Kidney epithelial cell (primary cell): Measurements from ENCODE around the gene BANK1. TPM values are rescaled to one million over a fixed set of nuclear protein-coding genes. Genes with fewer than 3 reads are reported as not detected.

Experiments
- DNase-seq: peaks from one replicate; pipeline ENCODE4 v3.0.0-alpha.2; 2010; ENCODE audit warnings: low read depth
- H3K27me3 ChIP-seq: 2 replicates; pipeline ENCODE4 v1.6.0; 2011; ENCODE audit warnings: low read length; ENCODE audit not compliant: control insufficient read depth, insufficient read depth
- H3K36me3 ChIP-seq: 2 replicates; pipeline ENCODE4 v1.5.1; 2011; ENCODE audit warnings: low read length; ENCODE audit not compliant: control insufficient read depth, insufficient read depth
- H3K4me3 ChIP-seq: 2 replicates; pipeline ENCODE4 v1.5.1; 2011; ENCODE audit warnings: low read depth, mild to moderate bottlenecking, control low read depth, low read length
- total RNA-seq: library from RNA; depleted of rRNA; stranded (reverse); fragments of >200 nt; gene quantifications from 2 replicates; pipeline ENCODE4 v1.2.3, GENCODE V29; 2015
- TF ChIP-seq, protein P1 (sequence below): IDR thresholded peaks from 2 replicates; pipeline ENCODE4 v1.5.1; 2011; ENCODE audit warnings: mild to moderate bottlenecking, moderate library complexity, low read length, control low read depth, inconsistent platforms; ENCODE audit not compliant: insufficient read depth, poor library complexity, severe bottlenecking

The BANK1 gene
- total RNA-seq, 1 donor from 2014 or later, result 1.8 TPM

DNA sequence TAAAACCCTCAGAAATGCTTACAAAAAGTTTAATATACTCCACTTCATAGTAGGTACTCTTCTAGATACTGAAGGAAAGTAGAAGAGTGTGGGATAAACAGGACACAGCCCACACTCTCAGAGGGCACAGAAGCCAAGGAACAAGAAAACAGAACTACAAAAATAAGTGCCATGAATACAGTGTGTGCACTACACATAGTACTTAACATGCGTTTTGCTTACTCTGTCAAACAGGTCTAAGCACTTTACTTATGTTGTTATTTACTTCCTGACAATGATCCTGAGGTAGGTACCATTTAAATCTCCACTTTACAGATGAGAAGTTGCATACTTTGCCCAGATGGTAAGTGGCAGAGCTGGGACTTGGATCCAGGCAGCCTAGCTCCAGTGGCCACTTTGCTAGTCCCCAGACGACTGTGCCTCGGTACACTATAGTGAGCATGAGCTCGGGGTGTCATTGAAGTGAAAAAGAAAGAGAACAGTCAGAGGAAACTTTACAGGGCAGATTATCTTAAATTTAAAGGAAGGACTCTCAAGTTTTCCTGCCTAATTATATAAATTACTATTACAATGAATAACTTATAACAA is 120.3 kb downstream of the BANK1 start:
- TF ChIP-seq, protein P1, sequence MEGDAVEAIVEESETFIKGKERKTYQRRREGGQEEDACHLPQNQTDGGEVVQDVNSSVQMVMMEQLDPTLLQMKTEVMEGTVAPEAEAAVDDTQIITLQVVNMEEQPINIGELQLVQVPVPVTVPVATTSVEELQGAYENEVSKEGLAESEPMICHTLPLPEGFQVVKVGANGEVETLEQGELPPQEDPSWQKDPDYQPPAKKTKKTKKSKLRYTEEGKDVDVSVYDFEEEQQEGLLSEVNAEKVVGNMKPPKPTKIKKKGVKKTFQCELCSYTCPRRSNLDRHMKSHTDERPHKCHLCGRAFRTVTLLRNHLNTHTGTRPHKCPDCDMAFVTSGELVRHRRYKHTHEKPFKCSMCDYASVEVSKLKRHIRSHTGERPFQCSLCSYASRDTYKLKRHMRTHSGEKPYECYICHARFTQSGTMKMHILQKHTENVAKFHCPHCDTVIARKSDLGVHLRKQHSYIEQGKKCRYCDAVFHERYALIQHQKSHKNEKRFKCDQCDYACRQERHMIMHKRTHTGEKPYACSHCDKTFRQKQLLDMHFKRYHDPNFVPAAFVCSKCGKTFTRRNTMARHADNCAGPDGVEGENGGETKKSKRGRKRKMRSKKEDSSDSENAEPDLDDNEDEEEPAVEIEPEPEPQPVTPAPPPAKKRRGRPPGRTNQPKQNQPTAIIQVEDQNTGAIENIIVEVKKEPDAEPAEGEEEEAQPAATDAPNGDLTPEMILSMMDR, result no peak
- Histone ChIP-seq H3K4me3 (no peak overlapping the region), H3K27me3 (no peaks in the 10 kb centered on the region), H3K36me3 (no peaks in the 10 kb centered on the region)
- no peak for DNase-seq

DNA sequence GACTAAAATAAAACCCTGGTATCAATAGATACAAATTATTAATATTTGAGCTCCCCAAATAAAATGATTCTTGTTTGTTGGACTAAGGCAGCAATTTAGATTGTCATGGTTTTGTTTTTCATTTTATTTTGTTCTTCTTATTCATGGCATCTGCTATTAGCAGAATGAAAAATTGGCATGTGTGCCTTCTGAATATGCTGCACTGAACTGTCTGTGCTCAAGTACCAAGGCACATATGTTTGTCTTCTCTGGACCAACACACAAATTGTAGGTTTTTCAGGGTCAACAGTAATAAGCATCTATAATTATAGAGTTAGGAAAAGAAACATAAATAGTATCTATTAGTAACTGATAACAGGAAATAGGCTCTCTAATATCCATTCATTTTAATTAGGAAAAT is 121.1 kb downstream of the BANK1 start:
- DNase-seq, result no peak
- Histone ChIP-seq H3K4me3 (no peak overlapping the region), H3K27me3 (no peaks in the 10 kb centered on the region), H3K36me3 (no peaks in the 10 kb centered on the region)
- TF ChIP-seq, protein P1, result no peak

DNA sequence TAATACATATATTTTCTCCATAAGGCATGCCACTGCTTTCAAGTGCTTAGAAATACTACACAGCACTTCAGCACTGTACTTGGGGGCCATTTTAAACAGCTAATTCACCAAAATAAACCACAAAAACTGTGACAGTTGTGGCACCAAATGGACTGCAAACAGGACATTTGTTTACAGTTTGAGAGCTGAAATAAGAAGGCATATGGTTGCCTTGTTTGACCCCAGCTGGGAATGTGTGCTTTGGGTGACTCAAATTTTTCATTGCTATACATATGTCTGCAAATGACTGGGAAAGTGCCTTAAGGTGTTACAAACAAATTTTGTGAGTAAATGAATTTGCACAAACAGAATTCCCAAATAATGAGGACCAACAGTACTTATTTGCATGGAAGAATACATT is 124.2 kb downstream of the BANK1 start:
- DNase-seq, result no peak
- H3K27me3 ChIP-seq, result no peaks in the 10 kb centered on the region
- H3K36me3 ChIP-seq, result no peaks in the 10 kb centered on the region
- TF ChIP-seq, protein P1, result no peak
- no peak overlapping the region for H3K4me3 ChIP-seq

DNA sequence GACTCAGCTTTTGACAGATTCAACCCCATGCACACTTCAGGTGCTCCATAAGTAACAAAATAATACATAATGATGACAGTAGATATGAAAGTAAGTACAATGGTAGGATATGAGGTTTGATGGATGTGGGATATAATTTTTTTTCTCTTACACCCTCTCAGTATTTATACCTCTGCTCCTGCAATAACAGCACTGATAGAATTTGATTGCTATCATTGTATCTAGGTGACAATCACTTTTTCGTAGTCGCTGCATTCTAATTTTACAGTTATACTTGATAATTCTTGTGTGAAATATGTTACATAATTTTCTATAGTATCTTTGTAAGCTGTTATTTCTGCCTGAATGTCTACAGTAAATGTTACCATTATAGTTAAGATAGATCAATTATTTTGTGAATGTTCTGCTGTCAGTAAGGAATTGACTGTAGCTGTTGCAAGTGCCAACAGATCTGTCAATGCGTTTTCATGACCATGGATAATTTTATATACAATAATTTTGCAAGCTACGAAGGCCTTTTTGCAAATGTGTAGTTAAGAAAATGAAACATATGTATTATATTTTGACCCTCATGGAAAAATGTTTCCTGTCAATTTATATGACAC is 128.9 kb downstream of the BANK1 start:
- TF ChIP-seq, protein P1, result no peak
- H3K36me3 ChIP-seq, result no peaks in the 10 kb centered on the region
- DNase-seq, result no peak
- no peaks in the 10 kb centered on the region for H3K27me3 ChIP-seq
- H3K4me3 ChIP-seq, result no peak overlapping the region

DNA sequence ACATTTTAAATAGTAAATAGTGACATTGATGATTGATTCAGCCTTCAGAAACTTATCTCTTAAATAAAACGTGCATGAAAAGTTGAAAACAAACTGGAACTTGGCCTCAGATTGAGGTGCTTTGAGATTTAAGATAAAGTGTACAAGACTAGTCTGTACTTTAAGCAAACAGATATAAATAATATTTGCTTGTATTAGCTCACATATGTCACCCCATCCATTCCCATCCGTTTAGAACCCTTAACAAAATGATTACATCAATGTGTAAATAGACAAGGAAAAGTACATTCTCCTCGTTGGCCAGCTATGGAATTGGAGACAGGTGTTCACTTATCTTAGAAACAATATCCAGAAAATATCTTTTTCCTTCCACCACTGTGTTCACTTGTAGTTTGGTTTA is 130.8 kb downstream of the BANK1 start:
- H3K4me3 ChIP-seq, result no peak overlapping the region
- H3K36me3 ChIP-seq, result no peaks in the 10 kb centered on the region
- no peaks in the 10 kb centered on the region for H3K27me3 ChIP-seq
- TF ChIP-seq, protein P1, result no peak
- no peak for DNase-seq

DNA sequence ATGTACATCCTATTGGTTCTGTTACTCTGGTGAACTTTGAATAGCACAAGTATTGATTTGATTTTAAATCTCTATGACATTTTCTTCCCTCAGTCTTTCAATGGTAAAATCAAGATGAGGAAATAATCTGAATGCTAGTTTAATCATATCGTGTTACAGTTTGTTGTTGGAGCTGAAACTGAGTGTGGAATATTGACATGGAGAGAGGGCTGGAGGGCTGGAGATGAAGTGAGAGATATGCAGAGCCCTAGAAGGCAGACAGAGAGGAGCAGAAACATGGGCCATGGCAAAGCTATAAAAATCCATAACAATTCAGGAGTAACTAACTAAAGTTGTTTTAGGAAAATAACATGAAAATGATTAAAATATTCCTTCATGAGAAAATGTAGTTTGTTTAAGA is 141.1 kb downstream of the BANK1 start:
- no peak for DNase-seq
- H3K4me3 ChIP-seq, result no peak overlapping the region
- no peaks in the 10 kb centered on the region for H3K27me3 ChIP-seq
- TF ChIP-seq, protein P1, result no peak
- H3K36me3 ChIP-seq, result no peaks in the 10 kb centered on the region
